ENCODE results near the gene ZNF439.
"Not testable (repeated sequence)": the region's sequence is repeated elsewhere in the genome, so short reads cannot be mapped to it uniquely, and the experiment has no call there.

The ZNF439 gene

GRCh38 chr19:11848594-11849469, at the start of gene ZNF439:
Gene ZNF439, plus strand, starts transcription at chr19:11848726. Its CDS starts 142 bp downstream, at chr19:11848868.
- DNase-seq = no peak

- no peak for DNase-seq
Measured at GRCh38 chr19:11806354-11807098, 42.0 kb upstream of the ZNF439 start.

GRCh38 chr19:11807099-11807380, 41.5 kb upstream of the ZNF439 start:
- DNase-seq = no peak

- no peak for DNase-seq
Measured at GRCh38 chr19:11813703-11814028, 34.9 kb upstream of the ZNF439 start.

- no peak for DNase-seq
Measured at GRCh38 chr19:11814029-11814699, 34.4 kb upstream of the ZNF439 start, which contains the start of gene ZNF440. Gene ZNF440, plus strand, starts transcription at chr19:11814273. Its CDS starts 175 bp downstream, at chr19:11814448.

GRCh38 chr19:11814700-11815035, 33.9 kb upstream of the ZNF439 start:
- DNase-seq = no peak

GRCh38 chr19:11821474-11822109, 26.9 kb upstream of the ZNF439 start:
- no peak for DNase-seq

GRCh38 chr19:11828957-11829876, 19.3 kb upstream of the ZNF439 start:
- not testable (repeated sequence) for DNase-seq

- no peak for DNase-seq
Measured at GRCh38 chr19:11832253-11832912, 16.1 kb upstream of the ZNF439 start.

GRCh38 chr19:11833541-11833940, 15.0 kb upstream of the ZNF439 start:
- no peak for DNase-seq

- not testable (repeated sequence) for DNase-seq
Measured at GRCh38 chr19:11835626-11836066, 12.9 kb upstream of the ZNF439 start.

GRCh38 chr19:11843722-11844121, 4.8 kb upstream of the ZNF439 start:
- DNase-seq = no peak

- not testable (repeated sequence) for DNase-seq
Measured at GRCh38 chr19:11847615-11848014, 911 bp upstream of the ZNF439 start.

- no peak for DNase-seq
Measured at GRCh38 chr19:11848200-11848593, 329 bp upstream of the ZNF439 start.

- not testable (repeated sequence) for DNase-seq
Measured at GRCh38 chr19:11850289-11850688, 1.8 kb downstream of the ZNF439 start.

GRCh38 chr19:11853358-11853757, 4.8 kb downstream of the ZNF439 start:
- no peak for DNase-seq

GRCh38 chr19:11856596-11857250, 8.2 kb downstream of the ZNF439 start:
- no peak for DNase-seq

GRCh38 chr19:11860721-11861120, 12.2 kb downstream of the ZNF439 start:
- no peak for DNase-seq

GRCh38 chr19:11861301-11861700, 12.8 kb downstream of the ZNF439 start:
- no peak for DNase-seq

GRCh38 chr19:11867766-11868165, 19.2 kb downstream of the ZNF439 start:
- DNase-seq = not testable (repeated sequence)

GRCh38 chr19:11868188-11868587, 19.7 kb downstream of the ZNF439 start:
- DNase-seq = no peak

Measured in cortex of kidney (tissue), 1 donor.